GM19397 (cell line): ENCODE data around the gene RNF157.
"Not testable (repeated sequence)": the region's sequence is repeated elsewhere in the genome, so short reads cannot be mapped to it uniquely, and the experiment has no call there.

Experiments used
- ATAC-seq: cut with Tn5 transposase; IDR thresholded peaks from one replicate; pipeline ENCODE4 v1.9.1; 2021; ENCODE audit warnings: mild to moderate bottlenecking, moderate library complexity; ENCODE audit not compliant: unreplicated experiment

The RNF157 gene

DNA sequence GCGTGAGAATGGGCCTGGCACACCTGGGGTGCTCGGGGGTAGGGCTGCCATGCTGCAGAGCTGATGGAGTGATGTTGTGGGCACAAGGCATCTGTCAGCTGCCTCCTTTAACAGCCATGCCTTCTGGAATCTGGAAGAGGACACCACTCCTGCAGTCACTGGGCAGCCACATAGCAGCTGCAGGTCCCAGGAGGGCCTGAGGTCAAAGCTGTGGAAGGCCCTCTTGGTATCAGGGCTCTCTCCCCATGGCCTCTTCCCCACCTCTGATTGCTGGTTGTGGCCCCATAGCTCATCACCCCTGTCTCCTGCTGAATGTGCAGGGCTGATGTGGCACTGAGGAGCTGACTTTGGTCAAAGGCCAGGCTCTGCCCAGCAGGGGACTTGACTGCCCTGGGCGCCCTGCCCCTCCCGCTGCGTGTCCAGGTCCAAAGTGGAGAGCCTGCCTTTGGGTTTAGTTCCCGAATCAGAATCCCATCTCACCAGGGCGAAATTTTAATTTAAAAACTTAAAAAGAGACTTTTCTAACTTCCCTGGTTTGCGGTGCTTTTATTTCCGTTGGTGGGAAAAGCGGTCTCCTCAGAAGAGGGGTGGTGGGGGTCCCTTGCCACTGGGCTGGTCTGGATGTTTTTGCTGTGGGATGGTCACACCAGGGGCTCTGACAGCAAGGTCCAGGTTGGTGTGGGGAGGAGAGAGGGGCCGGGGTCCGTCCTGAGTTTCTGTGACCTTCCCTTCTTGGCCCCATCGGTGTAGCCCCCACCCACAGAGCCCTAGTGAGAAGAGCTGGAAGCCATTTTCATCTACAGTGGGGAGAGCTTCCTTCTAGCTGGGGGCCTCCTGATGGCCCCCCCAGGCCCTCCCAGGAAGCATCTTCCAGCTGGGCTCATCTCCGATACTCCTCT lies 30.7 kb upstream of the RNF157 start:
- ATAC-seq: no peak

DNA sequence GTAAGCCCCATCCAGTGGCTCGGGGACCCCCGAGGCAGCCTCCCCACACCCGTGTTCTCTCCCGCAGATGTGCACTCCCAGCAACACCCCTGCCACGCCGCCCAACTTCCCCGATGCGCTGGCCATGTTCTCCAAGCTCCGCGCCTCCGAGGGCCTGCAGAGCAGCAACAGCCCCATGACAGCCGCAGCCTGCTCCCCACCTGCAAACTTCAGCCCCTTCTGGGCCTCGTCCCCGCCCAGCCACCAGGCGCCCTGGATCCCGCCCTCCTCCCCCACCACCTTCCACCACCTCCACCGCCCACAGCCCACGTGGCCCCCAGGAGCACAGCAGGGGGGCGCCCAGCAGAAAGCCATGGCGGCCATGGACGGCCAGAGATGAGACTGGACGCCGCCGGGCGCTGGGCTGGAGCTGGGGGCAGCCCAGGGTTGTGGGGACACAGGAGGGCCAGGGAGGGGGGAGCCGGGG lies 29.9 kb upstream of the RNF157 start:
- no peak for ATAC-seq

DNA sequence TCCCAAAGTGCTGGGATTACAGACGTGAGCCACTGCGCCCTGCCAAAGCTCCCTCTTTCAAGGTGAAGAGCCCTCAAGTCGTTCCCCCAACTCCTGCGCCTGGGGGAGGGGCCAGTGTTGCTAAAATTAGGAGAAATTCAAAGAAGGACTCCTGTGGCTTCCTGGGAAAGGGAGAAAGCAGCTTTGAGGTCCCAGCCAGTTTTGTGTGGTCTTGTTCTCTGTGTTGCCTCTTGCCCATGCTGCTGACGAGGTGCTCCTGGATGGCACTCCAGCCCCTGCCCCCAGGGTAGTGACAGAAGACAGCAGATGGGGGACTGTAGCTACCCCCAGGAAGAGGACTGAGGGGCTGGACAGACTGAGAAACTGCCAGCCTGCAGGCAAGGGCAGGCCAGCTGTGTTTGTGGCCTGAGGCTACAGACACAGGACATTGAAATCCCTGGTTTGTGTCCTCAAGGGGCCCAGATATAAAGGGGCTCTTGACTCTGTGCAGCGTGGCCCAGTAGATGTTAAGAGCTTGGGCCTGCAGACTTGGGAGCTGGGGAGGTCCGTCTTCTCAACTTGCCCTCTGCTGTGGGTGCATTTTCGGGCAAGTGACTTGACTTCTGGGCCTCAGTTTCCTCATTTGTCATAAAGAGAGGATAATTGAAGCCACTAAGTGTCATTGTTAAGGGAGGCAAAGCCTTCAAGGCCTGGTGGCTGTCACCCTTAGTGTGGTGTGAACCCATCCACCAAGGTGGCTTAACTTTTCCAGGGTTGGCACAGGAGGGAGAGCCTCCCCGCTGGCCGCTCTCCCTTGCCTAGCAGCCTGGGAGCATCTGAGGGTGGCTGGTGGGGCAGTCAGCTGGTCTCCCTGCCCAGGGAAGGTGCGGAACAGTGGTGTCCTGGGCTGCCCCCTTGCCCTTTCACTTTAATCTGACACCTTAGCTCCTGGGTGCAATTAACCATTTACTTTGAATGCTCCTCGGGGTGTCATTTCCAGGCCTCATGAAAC lies 29.0 kb upstream of the RNF157 start:
- ATAC-seq: no peak

DNA sequence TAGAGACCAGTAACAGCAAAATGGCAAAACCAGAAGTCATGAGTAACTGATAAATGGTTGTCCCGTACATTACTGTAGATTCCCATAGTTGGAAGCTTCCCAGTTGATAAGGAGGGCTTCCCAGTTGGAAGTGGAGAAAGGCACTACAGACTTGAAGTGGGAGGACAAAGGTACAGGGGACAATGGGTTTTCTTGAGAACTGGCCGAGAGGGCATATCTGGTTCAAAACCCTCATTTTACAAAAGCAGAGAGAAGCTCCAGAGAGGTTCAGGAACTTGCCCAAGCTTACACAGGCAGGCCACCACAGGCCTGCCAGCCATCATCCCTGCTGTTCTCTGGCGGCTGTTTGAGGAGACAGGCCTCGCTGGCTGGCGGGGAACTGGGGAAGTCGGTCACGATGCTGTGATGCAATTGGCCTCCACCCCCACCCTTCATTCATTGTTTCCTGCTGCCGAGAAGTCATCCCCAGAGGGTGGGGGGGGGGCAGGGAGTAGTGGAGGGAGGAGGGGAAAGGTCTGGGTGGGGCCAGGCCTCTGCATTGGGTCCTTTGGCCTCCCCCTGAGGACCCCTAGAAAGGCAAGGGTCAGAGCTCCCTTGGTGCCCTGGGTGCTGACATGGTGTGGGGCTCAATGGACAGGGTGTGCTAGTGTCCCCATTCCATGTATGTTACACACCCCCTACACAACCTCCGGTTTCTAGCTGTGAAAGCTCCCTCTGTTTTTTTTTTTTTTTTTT lies 27.9 kb upstream of the RNF157 start:
- no peak for ATAC-seq

DNA sequence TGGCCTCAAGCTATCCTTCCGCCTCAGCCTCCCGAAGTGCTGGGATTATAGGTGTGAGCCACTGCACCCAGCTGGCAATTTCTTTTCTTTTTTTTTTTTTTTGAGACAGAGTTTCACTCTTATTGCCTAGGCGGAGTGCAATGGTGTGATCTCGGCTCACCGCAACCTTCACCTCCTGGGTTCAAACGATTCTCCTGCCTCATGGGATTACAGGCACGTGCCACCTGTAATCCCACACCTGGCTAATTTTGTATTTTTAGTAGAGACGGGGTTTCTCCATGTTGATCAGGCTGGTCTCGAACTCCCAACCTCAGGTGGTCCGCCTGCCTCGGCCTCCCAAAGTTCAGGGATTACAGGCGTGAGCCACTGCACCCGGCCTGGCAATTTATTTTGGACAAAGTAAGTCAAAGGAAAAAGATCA lies 27.3 kb upstream of the RNF157 start:
- not testable (repeated sequence) for ATAC-seq

DNA sequence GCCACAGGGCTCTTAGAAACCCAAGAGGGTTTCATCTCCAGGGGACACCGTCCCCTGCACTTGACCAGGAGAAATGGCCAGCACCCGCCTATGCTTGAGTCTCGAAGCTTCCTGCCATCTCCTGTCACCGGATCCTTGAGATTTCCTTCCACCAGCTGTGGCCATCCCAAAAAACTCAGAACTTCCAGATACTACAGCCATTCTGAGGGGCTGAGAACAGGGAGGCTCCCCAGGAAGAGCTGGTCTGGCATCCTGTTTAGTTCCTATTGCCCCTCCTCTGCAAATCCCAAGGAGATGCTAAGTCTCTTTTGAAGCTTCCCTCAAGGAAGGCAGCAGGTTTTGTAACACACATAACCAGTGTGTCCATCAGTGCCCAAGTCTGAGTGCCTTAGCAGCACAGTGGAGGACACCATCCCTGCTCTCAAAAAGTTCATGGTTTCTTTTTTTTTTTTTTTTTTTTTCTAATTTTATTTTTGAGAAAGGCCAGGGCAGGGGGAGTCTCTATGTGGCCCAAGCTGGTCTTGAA lies 26.8 kb upstream of the RNF157 start:
- ATAC-seq: no peak

DNA sequence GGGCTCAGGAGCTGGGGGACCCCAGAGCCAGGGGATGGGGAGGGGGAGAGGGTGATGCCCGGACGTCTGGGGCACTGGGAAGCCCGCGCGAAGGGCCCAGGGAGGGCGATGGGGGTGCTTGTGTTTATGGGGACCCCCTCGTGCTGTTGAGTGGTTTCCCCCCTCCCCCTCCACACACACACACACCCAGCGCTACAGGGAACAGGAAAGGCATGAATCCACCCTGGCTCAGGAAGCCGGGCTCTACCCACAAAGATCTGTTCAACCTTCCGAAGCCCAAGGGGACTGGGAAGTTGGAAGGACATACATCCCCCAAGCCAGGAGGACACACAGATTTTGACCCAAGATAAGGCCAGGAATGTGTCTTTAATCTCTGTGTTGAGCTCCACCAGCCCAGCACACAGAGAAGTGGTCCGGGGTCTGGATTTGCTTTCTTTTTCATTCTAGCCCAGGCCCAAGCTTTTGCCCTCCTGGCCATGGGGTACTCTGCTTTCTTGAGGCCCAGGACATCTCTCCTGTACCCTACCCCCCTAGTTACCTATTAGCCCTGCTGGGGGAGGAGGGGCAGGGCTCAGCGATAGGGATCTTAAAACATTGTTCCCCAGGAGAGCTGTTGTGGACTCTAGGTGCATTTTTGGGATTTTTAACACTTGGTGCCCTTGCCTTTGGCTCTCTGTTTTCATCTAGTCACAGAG lies 26.1 kb upstream of the RNF157 start:
- ATAC-seq: no peak

DNA sequence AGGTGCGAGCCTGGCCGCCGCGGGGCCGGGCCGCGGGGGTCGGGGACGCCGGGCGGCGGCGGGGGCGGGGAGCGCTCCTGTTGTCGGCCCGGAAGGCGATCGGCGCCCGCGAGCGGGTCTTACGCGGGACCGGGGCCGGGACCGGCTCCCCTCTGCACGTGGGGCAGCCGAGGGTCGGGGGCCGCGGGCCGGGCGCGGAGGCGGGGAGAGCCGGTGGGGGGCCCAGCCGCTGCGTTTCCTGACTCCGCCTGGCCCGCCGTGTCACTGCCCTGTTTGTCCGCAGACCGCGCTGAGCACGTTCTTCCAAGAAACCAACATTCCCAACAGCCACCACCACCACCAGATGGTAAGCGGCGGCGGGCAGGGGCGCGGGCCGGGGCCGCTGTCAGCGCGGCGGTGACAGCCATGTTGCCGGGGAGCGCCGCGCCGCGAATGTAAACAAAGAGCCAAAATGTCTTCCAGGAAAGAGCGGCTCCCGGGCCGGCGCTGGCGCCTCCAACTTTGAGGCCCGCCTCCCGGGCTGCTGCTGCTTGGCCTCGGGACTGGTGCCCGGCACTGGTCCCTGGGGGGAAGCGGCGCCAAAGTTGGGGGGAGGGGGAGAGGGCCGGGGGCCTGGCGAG lies 25.4 kb upstream of the RNF157 start:
- ATAC-seq: peak; percentile 0

DNA sequence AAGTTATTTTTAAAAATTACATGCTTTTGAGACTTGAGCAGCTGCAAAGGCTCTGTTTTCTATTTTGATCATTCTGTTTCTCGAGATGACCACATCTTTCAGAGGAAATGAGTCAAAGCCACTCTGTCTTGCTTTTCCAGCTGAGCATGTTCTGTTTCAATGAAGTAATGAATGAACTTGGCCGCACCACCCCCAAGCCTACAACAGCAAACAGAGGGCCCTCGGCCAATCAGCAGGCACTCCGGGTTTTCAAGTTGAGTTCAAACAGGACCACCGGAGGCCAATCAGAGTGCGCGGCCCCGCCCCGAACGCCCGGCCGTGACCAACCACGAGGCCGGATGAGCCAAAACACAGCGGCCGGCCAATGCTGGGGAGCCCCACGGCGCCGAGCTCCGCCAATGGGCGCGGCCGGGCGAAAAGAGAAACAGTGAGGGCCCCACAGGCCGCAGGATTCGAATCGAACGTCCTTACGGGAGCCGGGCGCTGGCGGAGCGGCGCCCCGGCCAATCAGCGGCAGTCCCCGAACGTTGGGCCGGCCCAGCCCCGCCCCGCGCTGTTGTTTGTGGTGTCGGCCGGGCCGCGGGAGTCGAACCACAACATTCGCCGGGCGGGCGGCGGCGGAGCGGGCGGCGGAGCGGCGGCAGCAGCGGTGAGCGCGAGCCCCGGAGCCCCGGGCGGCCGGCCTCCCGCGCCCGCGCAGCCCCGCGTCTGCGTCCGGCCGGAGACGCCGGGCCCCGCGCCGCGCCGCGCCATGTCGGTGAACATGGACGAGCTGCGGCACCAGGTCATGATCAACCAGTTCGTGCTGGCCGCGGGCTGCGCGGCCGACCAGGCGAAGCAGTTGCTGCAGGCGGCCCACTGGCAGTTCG lies 24.7 kb upstream of the RNF157 start, which contains the start of gene UBALD2:
UBALD2 (plus strand) TSS at position 594 of the 869 bp plus-strand sequence; CDS start at position 752, 158 bp downstream.
- ATAC-seq: peak; percentile 75

DNA sequence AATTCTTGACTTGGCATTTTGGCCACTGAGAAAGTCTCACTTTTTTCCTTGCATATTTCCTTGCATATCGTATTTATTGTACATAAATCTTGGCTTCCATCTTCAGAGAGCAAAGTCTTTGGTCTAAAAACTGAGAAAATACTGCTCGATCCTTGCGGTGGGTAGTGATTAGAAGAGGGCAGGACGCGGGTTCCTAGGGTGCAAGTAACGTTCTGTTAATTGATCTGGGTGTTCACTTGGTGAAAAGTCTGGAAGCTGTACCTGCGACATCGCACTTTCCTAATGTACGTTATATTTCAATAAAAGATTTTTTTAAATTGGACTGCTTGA lies 24.1 kb upstream of the RNF157 start:
- ATAC-seq: no peak

DNA sequence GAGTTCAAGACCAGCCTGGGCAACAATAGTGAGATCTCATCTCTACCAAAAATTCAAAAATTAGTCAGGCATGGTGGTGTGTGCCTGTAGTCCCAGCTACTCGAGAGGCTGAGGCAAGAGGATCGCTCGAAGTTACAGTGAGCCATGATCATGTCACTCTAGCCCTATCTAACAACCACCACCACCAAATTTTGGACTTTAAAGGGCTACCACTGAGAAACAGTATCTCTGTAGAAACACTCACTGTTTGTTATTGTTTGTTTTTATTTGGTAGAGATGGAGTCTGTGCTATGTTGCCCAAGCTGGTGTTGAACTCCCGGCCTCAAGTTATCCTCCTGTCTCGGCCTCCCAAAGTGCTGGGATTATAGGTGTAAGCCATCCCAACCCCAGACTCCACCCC lies 23.6 kb upstream of the RNF157 start:
- no peak for ATAC-seq

DNA sequence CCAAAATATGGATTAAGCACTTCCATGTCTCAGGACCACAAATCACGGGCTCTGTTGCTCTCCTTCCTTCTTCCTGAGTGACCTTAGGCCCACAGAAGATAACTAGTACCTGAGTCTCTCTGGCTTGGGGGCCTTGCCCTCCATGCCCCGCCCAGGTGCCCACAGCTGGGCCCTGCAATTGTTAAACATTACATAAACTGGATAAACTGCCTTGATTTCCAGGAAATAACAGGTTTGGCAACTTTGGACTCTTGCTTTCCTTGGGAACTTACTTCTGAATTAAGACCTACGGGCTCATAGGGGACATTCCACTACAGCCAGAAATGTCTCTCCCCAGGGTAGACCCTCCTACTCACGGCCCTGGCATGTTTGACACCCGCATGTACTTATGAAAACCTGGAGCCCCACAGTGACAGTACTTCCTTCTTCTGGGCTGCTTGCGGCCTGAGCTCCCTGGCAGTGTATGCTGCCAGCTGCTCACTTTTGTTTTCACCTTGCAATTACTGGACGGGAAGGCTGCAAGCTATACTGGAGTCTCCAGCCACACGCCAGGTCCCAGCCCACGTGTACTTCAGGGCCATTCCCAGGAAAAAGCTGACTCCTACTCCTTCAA lies 22.5 kb upstream of the RNF157 start:
- ATAC-seq: no peak

DNA sequence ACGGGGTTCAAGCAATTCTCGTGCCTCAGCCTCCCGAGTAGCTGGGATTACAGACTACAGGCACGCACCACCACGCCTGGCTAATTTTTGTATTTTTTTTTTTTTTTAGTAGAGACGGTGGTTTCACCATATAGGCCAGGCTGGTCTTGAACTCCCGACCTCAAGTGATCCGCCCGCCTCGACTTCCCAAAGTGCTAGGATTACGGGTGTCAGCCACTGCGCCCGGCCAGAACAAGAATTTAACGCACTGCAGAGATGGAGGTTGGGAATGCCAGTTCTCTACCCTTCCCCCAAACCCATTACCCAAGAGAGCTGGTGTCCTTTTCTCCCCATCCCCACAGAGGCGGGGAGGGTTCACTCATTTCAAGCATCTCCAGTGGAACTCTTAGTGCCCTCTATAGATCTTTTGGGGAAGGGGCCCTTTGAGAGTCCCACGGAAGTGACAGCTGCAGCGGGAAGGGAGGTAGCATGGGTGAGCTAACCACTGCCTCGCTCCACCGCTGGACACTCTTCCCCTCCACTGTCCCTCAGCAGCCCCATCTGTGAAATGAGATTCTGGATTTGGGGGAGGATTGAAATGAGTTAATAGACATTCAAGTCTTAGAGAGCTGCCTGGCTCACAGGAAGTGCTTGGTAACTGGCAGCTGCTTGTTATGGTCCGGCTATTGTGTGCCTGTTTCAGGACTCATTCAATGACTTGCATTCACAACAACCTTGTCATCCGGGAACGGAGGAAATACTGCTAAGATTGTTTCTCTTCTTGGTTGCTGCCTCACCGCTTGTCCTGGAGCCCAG lies 21.3 kb upstream of the RNF157 start:
- no peak for ATAC-seq

DNA sequence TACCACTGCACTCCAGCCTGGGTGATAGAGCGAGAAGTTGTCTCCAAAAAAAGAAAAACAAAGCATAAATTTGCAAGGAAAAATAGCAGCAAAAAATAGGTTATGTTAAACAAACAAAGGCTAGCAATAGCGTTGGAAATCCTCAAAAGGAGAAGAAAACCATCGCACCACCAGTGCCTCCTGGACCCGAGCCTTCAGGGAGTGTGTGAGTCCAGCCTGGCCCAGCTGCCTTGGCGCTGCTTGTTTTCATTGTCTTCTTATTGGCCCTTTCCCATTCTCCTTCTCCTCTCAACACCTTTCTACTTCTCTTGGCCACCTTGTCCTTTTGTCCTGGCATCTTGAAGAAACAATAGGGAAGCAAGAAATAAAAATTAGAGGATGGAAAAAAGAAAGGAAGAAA lies 20.4 kb upstream of the RNF157 start:
- no peak for ATAC-seq

DNA sequence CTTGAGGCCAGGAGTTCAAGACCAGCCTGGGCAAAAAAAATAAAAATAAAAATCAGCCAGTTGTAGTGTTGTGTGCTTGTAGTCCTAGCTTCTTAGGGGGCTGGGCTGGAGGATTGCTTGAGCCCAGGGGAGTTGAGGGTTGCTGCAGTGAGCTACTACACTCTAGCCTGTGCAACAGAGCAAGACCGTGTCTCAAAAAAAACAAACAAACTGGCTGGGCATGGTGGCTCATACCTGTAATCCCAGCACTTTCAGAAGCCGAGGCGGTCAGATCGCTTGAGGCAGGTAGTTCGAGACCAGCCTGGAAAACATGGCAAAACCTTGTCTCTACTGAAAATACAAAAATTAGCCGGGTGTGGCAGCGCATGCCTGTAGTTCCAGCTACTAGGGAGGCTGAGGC lies 19.9 kb upstream of the RNF157 start:
- no peak for ATAC-seq

DNA sequence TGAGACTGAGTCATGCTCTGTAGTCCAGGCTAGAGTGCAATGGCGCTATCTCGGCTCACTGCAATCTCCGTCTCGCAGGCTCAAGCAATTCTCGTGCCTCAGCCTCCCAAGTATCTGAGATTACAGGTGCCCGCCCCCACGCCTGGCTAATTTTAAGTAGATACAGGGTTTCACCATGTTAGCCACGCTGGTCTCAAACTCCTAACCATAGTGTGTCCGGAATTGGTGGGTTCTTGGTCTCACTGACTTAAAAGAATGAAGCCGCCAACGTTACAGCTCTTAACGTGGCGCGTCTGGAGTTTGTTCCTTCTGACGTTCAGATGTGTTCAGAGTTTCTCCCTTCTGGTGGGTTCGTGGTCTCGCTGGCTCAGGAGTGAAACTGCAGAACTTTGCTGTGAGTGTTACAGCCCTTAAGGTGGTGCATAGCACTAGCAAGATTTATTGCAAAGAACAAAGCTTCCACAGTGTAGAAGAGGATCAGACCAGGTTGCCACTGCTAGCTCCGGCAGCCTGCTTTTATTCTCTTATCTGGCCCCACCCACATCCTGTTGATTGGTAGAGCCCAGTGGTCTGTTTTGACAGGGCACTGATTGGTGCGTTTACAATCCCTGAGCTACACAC lies 16.2 kb upstream of the RNF157 start:
- not testable (repeated sequence) for ATAC-seq
